HEK293T (cell line): Measurements from ENCODE around the gene DNAAF5.

Experiments used
- ARNT ChIP-seq: fragments of 450-650 bp; IDR thresholded peaks from 2 replicates; pipeline ENCODE4 v1.6.1; 2017; ENCODE audit warnings: mild to moderate bottlenecking
- ELF4 ChIP-seq: fragments of 450-650 bp; IDR thresholded peaks from 2 replicates; pipeline ENCODE4 v1.6.1; 2017; ENCODE audit warnings: antibody characterized with exemption
- HDGF ChIP-seq: fragments of 450-650 bp; IDR thresholded peaks from 2 replicates; pipeline ENCODE4 v1.6.1; 2017; ENCODE audit warnings: antibody characterized with exemption, borderline replicate concordance
- L3MBTL2 ChIP-seq: fragments of 450-650 bp; conservative IDR thresholded peaks from 2 replicates; pipeline ENCODE4 v1.6.1; 2016; ENCODE audit warnings: mild to moderate bottlenecking
- LEF1 ChIP-seq: fragments of 450-650 bp; IDR thresholded peaks from 2 replicates; pipeline ENCODE4 v1.6.1; 2017; ENCODE audit warnings: mild to moderate bottlenecking, borderline replicate concordance
- NFRKB ChIP-seq: fragments of 450-650 bp; IDR thresholded peaks from 2 replicates; pipeline ENCODE4 v1.6.1; 2016; ENCODE audit warnings: mild to moderate bottlenecking, moderate library complexity
- SP1 ChIP-seq: fragments of 450-650 bp; IDR thresholded peaks from 2 replicates; pipeline ENCODE4 v1.6.1; 2017
- SUZ12 ChIP-seq: fragments of 450-650 bp; IDR thresholded peaks from 2 replicates; pipeline ENCODE4 v1.6.1; 2016; ENCODE audit warnings: mild to moderate bottlenecking
- ZNF384 ChIP-seq: fragments of 450-650 bp; IDR thresholded peaks from 2 replicates; pipeline ENCODE4 v1.6.1; 2016

DNA sequence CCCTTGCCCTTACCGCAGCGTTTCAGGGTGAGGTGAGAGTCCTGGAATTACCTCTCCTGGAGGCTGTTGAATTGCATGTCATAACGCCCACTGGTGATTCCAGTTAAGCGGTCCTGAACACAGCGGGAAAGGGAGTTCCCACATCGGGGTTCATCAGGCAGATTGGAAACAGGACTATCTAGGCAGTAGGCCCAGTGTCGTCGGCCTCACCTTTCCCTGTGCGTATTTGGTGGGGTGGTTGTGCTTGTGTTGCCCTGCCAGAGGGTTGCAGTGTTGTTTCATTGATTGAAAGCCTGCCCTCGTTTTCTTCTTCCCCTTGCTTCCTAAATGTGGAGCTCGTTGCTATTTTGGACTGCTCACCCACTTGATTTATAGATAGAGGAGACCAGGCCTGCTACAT is 95.2 kb downstream of the DNAAF5 start:
- TF ChIP-seq L3MBTL2 (no peak), LEF1 (no peak), ARNT (no peak), HDGF (no peak), SUZ12 (no peak), ELF4 (no peak), ZNF384 (no peak), NFRKB (no peak), SP1 (no peak)
